Esophagus squamous epithelium (tissue), 4 donors: ENCODE results near the gene NEDD4.

Source experiments
- POLR2A ChIP-seq, 4 donors: fragments of 450-650 bp; IDR thresholded peaks; one replicate each; pipeline ENCODE4 v1.6.1; 2017; ENCODE audit warnings: antibody characterized with exemption in 4 of 4, mild to moderate bottlenecking in 4 of 4, moderate library complexity in 3 of 4
- TF ChIP-seq, protein P1 (sequence below), 6 experiments: fragments of 450-650 bp in 4 of 6; fragments of 200-600 bp in 2 of 6; sonication (generic) in 2 of 6; IDR thresholded peaks; one replicate each; pipeline ENCODE4 v1.5.1; 2016 to 2019; ENCODE audit warnings: antibody characterized with exemption in 6 of 6, mild to moderate bottlenecking in 4 of 6, moderate library complexity in 4 of 6

DNA sequence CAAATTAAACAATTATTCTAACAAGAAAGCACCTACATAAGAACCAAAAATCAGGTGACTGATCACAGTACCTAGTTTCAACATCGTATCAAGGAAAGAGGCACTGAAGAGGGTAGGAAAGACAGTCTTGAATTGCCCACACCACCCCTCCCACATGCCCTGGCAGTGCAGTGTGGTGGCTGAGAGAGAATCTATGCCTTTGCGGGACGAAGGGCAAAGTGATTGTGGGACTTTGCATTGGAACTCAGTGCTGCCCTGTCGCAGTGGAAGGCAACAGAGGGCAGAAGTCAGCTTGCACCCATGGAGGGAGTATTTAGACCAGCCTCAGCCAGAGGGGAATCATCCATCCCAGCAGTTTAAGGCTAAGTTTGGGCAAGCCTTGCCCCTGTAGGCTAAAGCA lies 24.5 kb downstream of the NEDD4 start:
- TF ChIP-seq, protein P1, sequence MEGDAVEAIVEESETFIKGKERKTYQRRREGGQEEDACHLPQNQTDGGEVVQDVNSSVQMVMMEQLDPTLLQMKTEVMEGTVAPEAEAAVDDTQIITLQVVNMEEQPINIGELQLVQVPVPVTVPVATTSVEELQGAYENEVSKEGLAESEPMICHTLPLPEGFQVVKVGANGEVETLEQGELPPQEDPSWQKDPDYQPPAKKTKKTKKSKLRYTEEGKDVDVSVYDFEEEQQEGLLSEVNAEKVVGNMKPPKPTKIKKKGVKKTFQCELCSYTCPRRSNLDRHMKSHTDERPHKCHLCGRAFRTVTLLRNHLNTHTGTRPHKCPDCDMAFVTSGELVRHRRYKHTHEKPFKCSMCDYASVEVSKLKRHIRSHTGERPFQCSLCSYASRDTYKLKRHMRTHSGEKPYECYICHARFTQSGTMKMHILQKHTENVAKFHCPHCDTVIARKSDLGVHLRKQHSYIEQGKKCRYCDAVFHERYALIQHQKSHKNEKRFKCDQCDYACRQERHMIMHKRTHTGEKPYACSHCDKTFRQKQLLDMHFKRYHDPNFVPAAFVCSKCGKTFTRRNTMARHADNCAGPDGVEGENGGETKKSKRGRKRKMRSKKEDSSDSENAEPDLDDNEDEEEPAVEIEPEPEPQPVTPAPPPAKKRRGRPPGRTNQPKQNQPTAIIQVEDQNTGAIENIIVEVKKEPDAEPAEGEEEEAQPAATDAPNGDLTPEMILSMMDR (IDR thresholded peaks at IDR 0.05), result no peak
- TF ChIP-seq POLR2A (IDR thresholded peaks at IDR 0.05), result no peak
